Measurements from ENCODE around the gene PRDM16. TPM values are rescaled to one million over a fixed set of nuclear protein-coding genes. Genes with fewer than 3 reads are reported as not detected.

The PRDM16 gene
- total and polyA plus RNA-seq, 2 experiments from 2014 or later: 0.14 to 0.16 TPM

- Histone ChIP-seq H4K20me1 (replicated peaks; ENCODE audit: insufficient read depth) (no peaks in the 10 kb centered on the region), H3K27ac (ENCODE audit: low read depth) (no peak overlapping the region), H3K4me1 (ENCODE audit: insufficient read depth) (no peaks in the 10 kb centered on the region), H3F3A (replicated peaks; ENCODE audit: low read depth) (no peaks in the 10 kb centered on the region), H3K27me3 (ENCODE audit: insufficient read depth) (no peaks in the 10 kb centered on the region), H3K4me3 (no peak overlapping the region), H2AFZ (no peak overlapping the region), H3K9me2 (ENCODE audit: insufficient read depth) (no peaks in the 10 kb centered on the region), H3K79me2 (replicated peaks; ENCODE audit: insufficient read depth) (no peaks in the 10 kb centered on the region), H3K36me3 (ENCODE audit: insufficient read depth) (no peaks in the 10 kb centered on the region), H3K4me2 (no peak overlapping the region)
- no peak for DNase-seq (ENCODE audit: low spot score)
- Mint-ChIP-seq H3K27me3 (ENCODE audit: insufficient read depth, low read depth, poor library complexity) (peaks cover 10% of the 10 kb centered on the region), H3K4me3 (no peak overlapping the region), H3K36me3 (ENCODE audit: low read depth) (no peaks in the 10 kb centered on the region), H3K27ac (no peak overlapping the region), H3K4me1 (peaks cover 10% of the 10 kb centered on the region), H3K9me3 (no peaks in the 10 kb centered on the region)
- TF ChIP-seq, protein P1, sequence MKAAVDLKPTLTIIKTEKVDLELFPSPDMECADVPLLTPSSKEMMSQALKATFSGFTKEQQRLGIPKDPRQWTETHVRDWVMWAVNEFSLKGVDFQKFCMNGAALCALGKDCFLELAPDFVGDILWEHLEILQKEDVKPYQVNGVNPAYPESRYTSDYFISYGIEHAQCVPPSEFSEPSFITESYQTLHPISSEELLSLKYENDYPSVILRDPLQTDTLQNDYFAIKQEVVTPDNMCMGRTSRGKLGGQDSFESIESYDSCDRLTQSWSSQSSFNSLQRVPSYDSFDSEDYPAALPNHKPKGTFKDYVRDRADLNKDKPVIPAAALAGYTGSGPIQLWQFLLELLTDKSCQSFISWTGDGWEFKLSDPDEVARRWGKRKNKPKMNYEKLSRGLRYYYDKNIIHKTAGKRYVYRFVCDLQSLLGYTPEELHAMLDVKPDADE (IDR thresholded peaks at IDR 0.05): no peak
- TF ChIP-seq EZH2 (IDR thresholded peaks at IDR 0.05; ENCODE audit: low read depth, unreplicated experiment): no peak
- TF ChIP-seq, protein P2, sequence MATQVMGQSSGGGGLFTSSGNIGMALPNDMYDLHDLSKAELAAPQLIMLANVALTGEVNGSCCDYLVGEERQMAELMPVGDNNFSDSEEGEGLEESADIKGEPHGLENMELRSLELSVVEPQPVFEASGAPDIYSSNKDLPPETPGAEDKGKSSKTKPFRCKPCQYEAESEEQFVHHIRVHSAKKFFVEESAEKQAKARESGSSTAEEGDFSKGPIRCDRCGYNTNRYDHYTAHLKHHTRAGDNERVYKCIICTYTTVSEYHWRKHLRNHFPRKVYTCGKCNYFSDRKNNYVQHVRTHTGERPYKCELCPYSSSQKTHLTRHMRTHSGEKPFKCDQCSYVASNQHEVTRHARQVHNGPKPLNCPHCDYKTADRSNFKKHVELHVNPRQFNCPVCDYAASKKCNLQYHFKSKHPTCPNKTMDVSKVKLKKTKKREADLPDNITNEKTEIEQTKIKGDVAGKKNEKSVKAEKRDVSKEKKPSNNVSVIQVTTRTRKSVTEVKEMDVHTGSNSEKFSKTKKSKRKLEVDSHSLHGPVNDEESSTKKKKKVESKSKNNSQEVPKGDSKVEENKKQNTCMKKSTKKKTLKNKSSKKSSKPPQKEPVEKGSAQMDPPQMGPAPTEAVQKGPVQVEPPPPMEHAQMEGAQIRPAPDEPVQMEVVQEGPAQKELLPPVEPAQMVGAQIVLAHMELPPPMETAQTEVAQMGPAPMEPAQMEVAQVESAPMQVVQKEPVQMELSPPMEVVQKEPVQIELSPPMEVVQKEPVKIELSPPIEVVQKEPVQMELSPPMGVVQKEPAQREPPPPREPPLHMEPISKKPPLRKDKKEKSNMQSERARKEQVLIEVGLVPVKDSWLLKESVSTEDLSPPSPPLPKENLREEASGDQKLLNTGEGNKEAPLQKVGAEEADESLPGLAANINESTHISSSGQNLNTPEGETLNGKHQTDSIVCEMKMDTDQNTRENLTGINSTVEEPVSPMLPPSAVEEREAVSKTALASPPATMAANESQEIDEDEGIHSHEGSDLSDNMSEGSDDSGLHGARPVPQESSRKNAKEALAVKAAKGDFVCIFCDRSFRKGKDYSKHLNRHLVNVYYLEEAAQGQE (IDR thresholded peaks at IDR 0.05; ENCODE audit: unreplicated experiment): no peak
- ATAC-seq: no peak
Observed at GRCh38 chr1:3440711-3441409, 371.9 kb downstream of the PRDM16 start.

DNA sequence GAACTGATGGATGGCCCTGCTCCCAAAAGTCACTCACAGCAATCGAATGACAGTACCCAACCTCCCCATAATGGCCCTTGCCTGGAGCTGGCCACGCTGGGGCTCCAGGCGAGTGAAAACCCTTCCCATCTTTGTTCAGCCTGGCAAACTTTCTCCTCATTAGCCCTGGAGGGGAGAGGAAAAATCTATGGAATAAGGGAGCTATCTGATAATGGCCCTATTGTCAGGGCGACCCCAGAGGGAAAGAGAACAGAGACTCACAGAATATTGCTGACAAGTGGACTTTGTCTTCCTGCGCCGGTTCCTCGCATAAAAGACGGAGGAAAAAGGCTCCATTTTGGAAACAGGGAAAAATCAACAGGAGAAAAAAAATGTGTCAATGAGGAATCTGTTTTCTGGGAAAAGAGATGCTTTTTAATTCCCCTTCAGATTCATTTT is 372.4 kb downstream of the PRDM16 start:
- H3K36me3 Mint-ChIP-seq (ENCODE audit: low read depth): no peaks in the 10 kb centered on the region
- no peaks in the 10 kb centered on the region for H3F3A ChIP-seq (replicated peaks; ENCODE audit: low read depth)

More for the DNA sequence above, 372.4 kb downstream of the PRDM16 start:
- H3K4me1 Mint-ChIP-seq: peaks cover 10% of the 10 kb centered on the region
- Histone ChIP-seq H3K36me3 (ENCODE audit: insufficient read depth) (no peaks in the 10 kb centered on the region), H3K4me2 (no peak overlapping the region), H4K20me1 (replicated peaks; ENCODE audit: insufficient read depth) (no peaks in the 10 kb centered on the region), H3K27me3 (ENCODE audit: insufficient read depth) (no peaks in the 10 kb centered on the region), H3K4me1 (ENCODE audit: insufficient read depth) (no peaks in the 10 kb centered on the region), H3K9me2 (ENCODE audit: insufficient read depth) (no peaks in the 10 kb centered on the region), H3K4me3 (no peak overlapping the region), H3K79me2 (replicated peaks; ENCODE audit: insufficient read depth) (no peaks in the 10 kb centered on the region), H3K27ac (ENCODE audit: low read depth) (no peak overlapping the region), H2AFZ (no peak overlapping the region)
- ATAC-seq (no peak), DNase-seq (ENCODE audit: low spot score) (no peak)
- H3K27ac Mint-ChIP-seq: no peak overlapping the region
- H3K9me3 Mint-ChIP-seq: no peaks in the 10 kb centered on the region
- no peak for TF ChIP-seq CTCF (conservative IDR thresholded peaks at IDR 0.05; ENCODE audit: low read depth in 2 of 2)
- TF ChIP-seq EZH2phosphoT487 (IDR thresholded peaks at IDR 0.05; ENCODE audit: unreplicated experiment): no peak
- TF ChIP-seq CREB1 (CRISPR knock-in tag; IDR thresholded peaks at IDR 0.05; ENCODE audit: low read depth): no peak
- no peak overlapping the region for H3K4me3 Mint-ChIP-seq
- H3K27me3 Mint-ChIP-seq (ENCODE audit: insufficient read depth, low read depth, poor library complexity): peaks cover 10% of the 10 kb centered on the region

Measured in GM23338 (cell line).